KMS-11 (cell line): ENCODE results near the gene PALLD.

Source experiments
- H2AFZ ChIP-seq: fragments of 200-600 bp; sonication (generic); 2 replicates; pipeline ENCODE4 v1.6.1; 2016; ENCODE audit warnings: antibody characterized with exemption, mixed run types, low read depth
- H3K27ac ChIP-seq: fragments of 200-600 bp; sonication (generic); 2 replicates; pipeline ENCODE4 v1.6.1; 2016; ENCODE audit warnings: mild to moderate bottlenecking, mixed run types
- H3K27me3 ChIP-seq: fragments of 200-600 bp; sonication (generic); 2 replicates; pipeline ENCODE4 v1.6.1; 2017; ENCODE audit warnings: mild to moderate bottlenecking, low read depth, mixed run types, moderate library complexity; ENCODE audit not compliant: insufficient read depth
- H3K36me3 ChIP-seq: fragments of 200-600 bp; sonication (generic); 2 replicates; pipeline ENCODE4 v1.6.1; 2017; ENCODE audit warnings: mild to moderate bottlenecking, mixed run types; ENCODE audit not compliant: insufficient read depth
- H3K4me1 ChIP-seq: fragments of 200-600 bp; sonication (generic); 2 replicates; pipeline ENCODE4 v1.6.1; 2016; ENCODE audit warnings: mild to moderate bottlenecking, low read depth, mixed run types; ENCODE audit not compliant: poor library complexity, severe bottlenecking
- H3K4me2 ChIP-seq: fragments of 200-600 bp; sonication (generic); 2 replicates; pipeline ENCODE4 v1.7.0; 2016; ENCODE audit warnings: mild to moderate bottlenecking, mixed run types
- H3K4me3 ChIP-seq: fragments of 200-600 bp; sonication (generic); IDR thresholded peaks from 2 replicates; pipeline ENCODE4 v1.6.1; 2017; ENCODE audit warnings: low read depth, low read length, mixed read lengths; ENCODE audit not compliant: insufficient read depth
- H3K79me2 ChIP-seq: fragments of 200-600 bp; sonication (generic); 2 replicates; pipeline ENCODE4 v1.6.1; 2016; ENCODE audit warnings: low read depth, mixed run types; ENCODE audit not compliant: insufficient read depth
- H3K9ac ChIP-seq: fragments of 200-600 bp; sonication (generic); 2 replicates; pipeline ENCODE4 v1.6.1; 2016; ENCODE audit warnings: mild to moderate bottlenecking, mixed run types
- H4K20me1 ChIP-seq: fragments of 200-600 bp; sonication (generic); 2 replicates; pipeline ENCODE4 v1.6.1; 2016; ENCODE audit warnings: mild to moderate bottlenecking, mixed run types; ENCODE audit not compliant: insufficient read depth
- TF ChIP-seq, protein P1 (sequence below): fragments of 200-600 bp; sonication (generic); conservative IDR thresholded peaks from 2 replicates; pipeline ENCODE4 v1.6.1; 2017; ENCODE audit warnings: low read depth, mild to moderate bottlenecking, antibody characterized with exemption, low read length, moderate library complexity, mixed read lengths

The PALLD gene

DNA sequence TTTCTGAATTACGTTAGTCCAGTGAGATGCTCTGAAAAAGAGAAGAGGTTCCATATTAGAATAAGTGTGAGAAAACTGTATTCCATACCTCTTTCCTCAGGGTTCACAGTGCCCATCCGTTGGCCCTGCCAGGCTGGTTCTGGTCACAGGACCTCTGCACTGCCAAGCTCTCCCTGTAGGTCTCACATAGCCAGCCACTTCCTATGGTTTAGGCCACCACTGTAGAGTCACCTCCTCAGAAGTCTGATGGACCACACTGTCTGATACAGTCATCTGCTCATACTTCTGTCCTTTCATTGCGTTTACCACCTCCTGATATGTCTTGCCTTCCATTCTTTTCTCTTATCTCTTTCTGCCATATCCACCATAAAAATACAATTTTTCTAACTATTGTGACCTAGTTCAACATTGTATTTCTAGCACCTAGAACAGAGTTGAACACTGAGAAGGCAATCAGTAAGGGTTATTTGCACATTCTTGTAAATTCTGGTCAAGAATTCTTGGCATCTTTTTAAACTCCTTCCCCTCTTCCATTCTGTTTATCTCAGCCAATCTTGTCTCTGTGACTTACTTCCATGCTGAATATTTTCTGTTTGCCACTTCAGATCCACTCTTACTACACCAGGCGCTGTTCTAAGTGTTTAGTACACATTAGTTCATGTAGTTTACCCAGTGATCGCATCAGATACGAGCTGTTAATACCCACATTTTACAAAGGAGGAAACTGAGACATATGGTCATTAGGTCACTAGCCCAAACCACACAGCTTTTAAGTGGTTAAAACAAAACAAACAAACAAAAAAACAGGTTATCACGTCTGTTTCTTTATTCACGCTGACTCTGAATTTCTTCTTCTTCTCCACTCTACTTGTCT, 387.6 kb downstream of the PALLD start:
- Histone ChIP-seq H2AFZ (no peak overlapping the region), H3K79me2 (no peaks in the 10 kb centered on the region), H3K9ac (no peak overlapping the region), H3K4me1 (no peaks in the 10 kb centered on the region), H3K4me3 (no peak overlapping the region), H3K27ac (no peak overlapping the region), H3K4me2 (no peak overlapping the region), H3K27me3 (no peaks in the 10 kb centered on the region), H3K36me3 (no peaks in the 10 kb centered on the region), H4K20me1 (no peaks in the 10 kb centered on the region)
- TF ChIP-seq, protein P1, sequence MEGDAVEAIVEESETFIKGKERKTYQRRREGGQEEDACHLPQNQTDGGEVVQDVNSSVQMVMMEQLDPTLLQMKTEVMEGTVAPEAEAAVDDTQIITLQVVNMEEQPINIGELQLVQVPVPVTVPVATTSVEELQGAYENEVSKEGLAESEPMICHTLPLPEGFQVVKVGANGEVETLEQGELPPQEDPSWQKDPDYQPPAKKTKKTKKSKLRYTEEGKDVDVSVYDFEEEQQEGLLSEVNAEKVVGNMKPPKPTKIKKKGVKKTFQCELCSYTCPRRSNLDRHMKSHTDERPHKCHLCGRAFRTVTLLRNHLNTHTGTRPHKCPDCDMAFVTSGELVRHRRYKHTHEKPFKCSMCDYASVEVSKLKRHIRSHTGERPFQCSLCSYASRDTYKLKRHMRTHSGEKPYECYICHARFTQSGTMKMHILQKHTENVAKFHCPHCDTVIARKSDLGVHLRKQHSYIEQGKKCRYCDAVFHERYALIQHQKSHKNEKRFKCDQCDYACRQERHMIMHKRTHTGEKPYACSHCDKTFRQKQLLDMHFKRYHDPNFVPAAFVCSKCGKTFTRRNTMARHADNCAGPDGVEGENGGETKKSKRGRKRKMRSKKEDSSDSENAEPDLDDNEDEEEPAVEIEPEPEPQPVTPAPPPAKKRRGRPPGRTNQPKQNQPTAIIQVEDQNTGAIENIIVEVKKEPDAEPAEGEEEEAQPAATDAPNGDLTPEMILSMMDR = no peak

- H3K79me2 ChIP-seq = no peaks in the 10 kb centered on the region
- H3K4me1 ChIP-seq = no peaks in the 10 kb centered on the region
- H3K27me3 ChIP-seq = no peaks in the 10 kb centered on the region
- TF ChIP-seq, protein P1 = no peak
- no peak overlapping the region for H3K4me2 ChIP-seq
- no peak overlapping the region for H2AFZ ChIP-seq
- H4K20me1 ChIP-seq = no peaks in the 10 kb centered on the region
- H3K4me3 ChIP-seq = no peak overlapping the region
- no peaks in the 10 kb centered on the region for H3K36me3 ChIP-seq
- H3K9ac ChIP-seq = no peak overlapping the region
- no peak overlapping the region for H3K27ac ChIP-seq
Measured at GRCh38 chr4:168885400-168885799, 388.5 kb downstream of the PALLD start.

DNA sequence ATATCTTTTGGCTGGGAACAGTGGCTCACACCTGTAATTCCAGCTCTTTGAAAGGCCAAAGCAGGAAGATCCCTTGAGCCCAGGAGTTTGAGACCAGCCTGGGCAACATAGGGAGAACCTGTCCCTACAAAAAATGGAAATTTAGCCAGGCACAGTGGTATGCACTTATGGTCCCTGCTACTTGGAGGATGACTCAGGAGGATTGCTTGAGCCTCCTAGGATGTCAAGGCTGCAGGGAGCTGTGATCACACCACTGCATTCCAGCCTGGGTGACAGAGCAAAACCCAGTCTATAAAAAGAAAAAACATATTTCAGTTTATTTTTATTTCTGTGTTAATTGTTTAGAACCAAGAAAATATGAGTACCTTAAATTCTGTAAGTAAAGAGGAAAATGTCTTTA, 389.5 kb downstream of the PALLD start:
- Histone ChIP-seq H3K27ac (no peak overlapping the region), H3K27me3 (no peaks in the 10 kb centered on the region), H3K4me1 (no peaks in the 10 kb centered on the region), H3K4me2 (no peak overlapping the region), H3K79me2 (no peaks in the 10 kb centered on the region), H3K4me3 (no peak overlapping the region), H3K9ac (no peak overlapping the region), H2AFZ (no peak overlapping the region), H4K20me1 (no peaks in the 10 kb centered on the region), H3K36me3 (peaks cover 2% of the 10 kb centered on the region; the same call in 1 of the 2 replicates)
- TF ChIP-seq, protein P1 = no peak

DNA sequence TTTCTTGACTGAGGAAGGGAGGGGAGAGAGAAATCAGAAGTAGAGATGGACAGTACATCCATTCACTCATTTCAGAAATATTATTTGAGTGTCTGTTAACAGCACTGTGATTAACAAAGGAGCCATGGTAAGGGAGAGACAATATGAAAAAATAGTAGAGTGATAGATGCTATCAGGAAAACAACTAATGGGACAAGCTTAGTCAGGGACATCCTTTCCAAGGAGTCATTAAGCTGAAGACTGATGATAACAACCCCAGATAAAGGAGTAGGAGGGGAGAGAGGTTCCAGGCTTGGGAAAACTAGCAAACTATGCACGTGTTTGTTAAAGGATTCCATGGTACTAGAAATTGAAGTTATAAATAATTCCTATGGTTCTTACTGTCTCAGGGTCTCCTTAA, 391.0 kb downstream of the PALLD start:
- no peaks in the 10 kb centered on the region for H3K79me2 ChIP-seq
- no peak overlapping the region for H3K27ac ChIP-seq
- H3K27me3 ChIP-seq = no peaks in the 10 kb centered on the region
- no peaks in the 10 kb centered on the region for H4K20me1 ChIP-seq
- no peak overlapping the region for H3K9ac ChIP-seq
- H3K4me3 ChIP-seq = no peak overlapping the region
- no peak overlapping the region for H2AFZ ChIP-seq
- peaks cover 5% of the 10 kb centered on the region; the same call in 1 of the 2 replicates for H3K36me3 ChIP-seq
- no peaks in the 10 kb centered on the region for H3K4me1 ChIP-seq
- H3K4me2 ChIP-seq = no peak overlapping the region
- TF ChIP-seq, protein P1 = no peak
